ENCODE data around the gene GRIK3.

GRIK3 gene

GRCh38 chr1:36851087-36851486 is 183.2 kb downstream of the GRIK3 start:
- TF ChIP-seq REST (IDR thresholded peaks at IDR 0.05; ENCODE audit: insufficient replicate concordance, low read depth) = no peak
- TF ChIP-seq SPI1 (IDR thresholded peaks at IDR 0.05; ENCODE audit: borderline replicate concordance, low read depth) = no peak
- TF ChIP-seq GABPA (IDR thresholded peaks at IDR 0.05; ENCODE audit: low read depth) = no peak
- TF ChIP-seq CTCF (IDR thresholded peaks at IDR 0.05; ENCODE audit: insufficient read depth, low read length) = no peak
- no peak for TF ChIP-seq POLR2AphosphoS5 (IDR thresholded peaks at IDR 0.05; ENCODE audit: low read depth)
- no peak for DNase-seq (ENCODE audit: low read depth in 1 of 2, low spot score in 1 of 2)
- no peak overlapping the region for H3K4me3 ChIP-seq (replicated peaks; ENCODE audit: insufficient read depth, low read length)
- peaks cover 11% of the 10 kb centered on the region for H3K27me3 ChIP-seq (ENCODE audit: insufficient read depth, poor library complexity, severe bottlenecking)
- H3K27ac ChIP-seq (replicated peaks) = no peak overlapping the region

GRCh38 chr1:36849956-36850355 is 184.4 kb downstream of the GRIK3 start:
- DNase-seq (ENCODE audit: low read depth in 1 of 2, low spot score in 1 of 2) = no peak
- Histone ChIP-seq H3K27me3 (ENCODE audit: insufficient read depth, poor library complexity, severe bottlenecking) (peaks cover 11% of the 10 kb centered on the region), H3K27ac (replicated peaks) (no peak overlapping the region)

GRCh38 chr1:36847761-36848160 is 186.6 kb downstream of the GRIK3 start:
- DNase-seq (ENCODE audit: low read depth in 1 of 2, low spot score in 1 of 2) = no peak
- Histone ChIP-seq H3K4me3 (replicated peaks; ENCODE audit: insufficient read depth, low read length) (no peak overlapping the region), H3K27me3 (ENCODE audit: insufficient read depth, poor library complexity, severe bottlenecking) (peaks cover 11% of the 10 kb centered on the region), H3K27ac (replicated peaks) (no peak overlapping the region)
- TF ChIP-seq REST (IDR thresholded peaks at IDR 0.05; ENCODE audit: insufficient replicate concordance, low read depth) = no peak
- TF ChIP-seq GABPA (IDR thresholded peaks at IDR 0.05; ENCODE audit: low read depth) = no peak
- no peak for TF ChIP-seq SPI1 (IDR thresholded peaks at IDR 0.05; ENCODE audit: borderline replicate concordance, low read depth)
- TF ChIP-seq CTCF (IDR thresholded peaks at IDR 0.05; ENCODE audit: insufficient read depth, low read length) = no peak
- no peak for TF ChIP-seq POLR2AphosphoS5 (IDR thresholded peaks at IDR 0.05; ENCODE audit: low read depth)

More at GRCh38 chr1:36849956-36850355, 184.4 kb downstream of the GRIK3 start:
- TF ChIP-seq GABPA (IDR thresholded peaks at IDR 0.05; ENCODE audit: low read depth) (no peak), POLR2AphosphoS5 (IDR thresholded peaks at IDR 0.05; ENCODE audit: low read depth) (no peak), CTCF (IDR thresholded peaks at IDR 0.05; ENCODE audit: insufficient read depth, low read length) (no peak), REST (IDR thresholded peaks at IDR 0.05; ENCODE audit: insufficient replicate concordance, low read depth) (no peak), SPI1 (IDR thresholded peaks at IDR 0.05; ENCODE audit: borderline replicate concordance, low read depth) (no peak)
- H3K4me3 ChIP-seq (replicated peaks; ENCODE audit: insufficient read depth, low read length) = no peak overlapping the region
